Panc1 (cell line): ENCODE data around the gene CLCN7. TPM values are rescaled to one million over a fixed set of nuclear protein-coding genes. Genes with fewer than 3 reads are reported as not detected.

Experiments
- ATAC-seq: fragments of 200-7000 bp; cut with Tn5 transposase; 2 replicates; pipeline ENCODE4 v1.9.1; 2020; ENCODE audit warnings: mild to moderate bottlenecking, moderate library complexity
- BruUV-seq: library from RNA; stranded (reverse); fragments of 400-500 nt; replicated peaks from 2 replicates; lab custom pipeline; 2021; lab: Mats Ljungman, UMichigan
- CTCF ChIA-PET: fragments of 300-600 bp; sonication (Branson Sonifier 250); formaldehyde crosslinking; loops from one replicate; lab custom pipeline; 2022; ENCODE audit warnings: antibody characterized with exemption; lab: Charles Lee
- POLR2A ChIA-PET: fragments of 300-600 bp; sonication (Branson Sonifier 250); formaldehyde crosslinking; loops from one replicate; lab custom pipeline; 2022; ENCODE audit warnings: antibody characterized with exemption; lab: Charles Lee
- DNase-seq: peaks from one replicate; pipeline ENCODE4 v3.0.0-alpha.2; 2010; ENCODE audit warnings: low read depth, low spot score
- H3K27ac ChIP-seq: 2 replicates; pipeline ENCODE4 v1.5.1; 2011; ENCODE audit warnings: mild to moderate bottlenecking, low read length, inconsistent platforms
- H3K27me3 ChIP-seq: fragments of 200-500 bp; sonication (Bioruptor generic); 2 replicates; pipeline ENCODE4 v1.6.0; 2014; ENCODE audit warnings: low read length, inconsistent platforms; ENCODE audit not compliant: control insufficient read depth, insufficient read depth
- H3K36me3 ChIP-seq: fragments of 200-500 bp; sonication (Bioruptor generic); 2 replicates; pipeline ENCODE4 v1.5.1; 2014; ENCODE audit warnings: inconsistent platforms, mild to moderate bottlenecking, low read length, moderate library complexity; ENCODE audit not compliant: control insufficient read depth, insufficient read depth
- H3K4me1 ChIP-seq: 2 replicates; pipeline ENCODE4 v1.5.1; 2011; ENCODE audit warnings: inconsistent platforms, mild to moderate bottlenecking, low read length, moderate library complexity; ENCODE audit not compliant: control insufficient read depth, insufficient read depth
- H3K4me3 ChIP-seq, 2 experiments: 2 replicates each; pipeline ENCODE4 v1.5.1; 2011 to 2012; ENCODE audit warnings: low read depth in 2 of 2, low read length in 2 of 2, mild to moderate bottlenecking in 2 of 2, inconsistent platforms in 1 of 2, moderate library complexity in 1 of 2
- H3K9me3 ChIP-seq: fragments of 200-500 bp; sonication (Bioruptor generic); 2 replicates; pipeline ENCODE4 v1.5.1; 2014; ENCODE audit warnings: low read depth, mild to moderate bottlenecking, inconsistent platforms, low read length, moderate library complexity; ENCODE audit not compliant: control insufficient read depth, insufficient read depth
- CTCF ChIP-seq: fragments of 450-650 bp; IDR thresholded peaks from 2 replicates; pipeline ENCODE4 v1.5.1; 2017; ENCODE audit warnings: mild to moderate bottlenecking
- POLR2AphosphoS5 ChIP-seq: IDR thresholded peaks from 2 replicates; pipeline ENCODE4 v1.6.1; 2012; ENCODE audit warnings: mild to moderate bottlenecking, low read depth, low read length, moderate library complexity
- REST ChIP-seq, 2 experiments: IDR thresholded peaks; 2 replicates each; pipeline ENCODE4 v1.6.1; 2011 to 2012; ENCODE audit warnings: low read depth in 2 of 2, control low read depth in 1 of 2, low read length in 1 of 2, mild to moderate bottlenecking in 1 of 2, moderate library complexity in 1 of 2; ENCODE audit not compliant: insufficient read depth in 1 of 2
- SIN3A ChIP-seq: IDR thresholded peaks from 2 replicates; pipeline ENCODE4 v1.6.1; 2012; ENCODE audit warnings: low read depth, mild to moderate bottlenecking, low read length, moderate library complexity, borderline replicate concordance; ENCODE audit not compliant: insufficient read depth
- TCF7L2 ChIP-seq: IDR thresholded peaks from 2 replicates; pipeline ENCODE4 v1.6.1; 2011; ENCODE audit warnings: mild to moderate bottlenecking, low read depth, low read length, inconsistent platforms
- in situ Hi-C: cut with HindIII; loops from 2 replicates; pipeline ENCODE4 v1.10.0; 2016; ENCODE audit warnings: low sequenced_read_pairs, low pct_unique_long_range_greater_than_20kb
- intact Hi-C: fragments of 100-400 bp; cut with micrococcal nuclease; formaldehyde crosslinking; loops from one replicate; pipeline ENCODE4 v1.10.0; 2022; ENCODE audit not compliant: unreplicated experiment
- total RNA-seq: library from RNA; stranded (reverse); gene quantifications from one replicate; pipeline ENCODE4 v1.2.1, GENCODE V29; 2021; ENCODE audit not compliant: unreplicated experiment

CLCN7 gene
- total RNA-seq, 1 experiment from 2014 or later: 179 TPM

DNA sequence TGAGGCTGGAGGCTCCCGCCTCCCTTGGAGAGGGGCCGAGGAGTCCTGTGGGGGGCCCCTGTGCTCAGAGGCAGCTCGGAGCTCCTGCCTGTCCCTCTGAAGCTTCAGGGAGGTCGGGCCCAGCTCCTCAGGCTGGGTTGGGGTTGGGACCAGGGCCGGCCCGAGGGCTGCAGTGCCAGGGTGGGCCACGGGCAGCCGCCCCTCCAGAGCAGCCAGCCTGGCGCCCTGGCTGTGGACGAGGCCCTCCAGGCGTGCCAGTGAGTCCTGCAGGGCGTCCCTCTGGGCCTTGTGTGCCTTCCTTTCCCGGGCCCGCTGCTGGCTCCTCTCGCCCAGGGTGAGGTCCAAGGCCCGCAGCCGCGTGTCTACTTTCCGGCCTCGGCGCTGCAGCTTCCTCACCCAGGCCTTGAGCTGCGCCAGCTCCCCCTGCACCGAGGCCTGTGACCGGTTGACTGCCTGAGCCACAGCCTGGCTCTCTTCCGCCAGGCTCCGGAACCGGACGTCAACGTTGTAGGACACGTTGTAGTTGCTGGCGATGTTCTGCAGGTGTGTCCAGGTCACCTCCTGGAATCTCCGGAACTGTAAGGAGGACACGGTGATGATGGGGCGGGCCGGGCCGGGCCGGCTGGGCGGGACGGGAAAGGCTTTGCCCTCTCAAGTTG lies 12.7 kb upstream of the CLCN7 start:
- TF ChIP-seq POLR2AphosphoS5 (no peak), SIN3A (no peak), TCF7L2 (no peak), REST (IDR thresholded peaks at IDR 0.05; ENCODE audit: insufficient read depth in 1 of 2, low read depth in 2 of 2, low read length in 1 of 2) (no peak), CTCF (no peak)
- POLR2A ChIA-PET: no interaction called here
- Histone ChIP-seq H3K27me3 (no peaks in the 10 kb centered on the region), H3K36me3 (no peaks in the 10 kb centered on the region), H3K27ac (no peak overlapping the region), H3K4me3 (no peak overlapping the region), H3K9me3 (no peaks in the 10 kb centered on the region), H3K4me1 (peaks cover 2% of the 10 kb centered on the region)
- CTCF ChIA-PET: interaction anchor here (0.7 kb wide), 1 partner anchor 183 kb away, joined by 3 read pairs; no protein-coding TSS in a partner anchor
- BruUV-seq: no TSS peak
- in situ Hi-C loops (no loop called here), intact Hi-C loops (no loop called here)
- ATAC-seq: no peak; the same call in 1 of the 2 replicates
- DNase-seq: no peak

GRCh38 chr16:1486551-1487390 lies 11.9 kb upstream of the CLCN7 start:
- in situ Hi-C loops: no loop called here

More at GRCh38 chr16:1486551-1487390, 11.9 kb upstream of the CLCN7 start:
- H3K4me1 ChIP-seq: no peaks in the 10 kb centered on the region
- intact Hi-C loops: no loop called here
- CTCF ChIA-PET: interaction anchor here (0.7 kb wide), 1 partner anchor 183 kb away, joined by 3 read pairs; no protein-coding TSS in a partner anchor
- H3K27me3 ChIP-seq: no peaks in the 10 kb centered on the region
- TF ChIP-seq CTCF (no peak), TCF7L2 (no peak), REST (IDR thresholded peaks at IDR 0.05; ENCODE audit: insufficient read depth in 1 of 2, low read depth in 2 of 2, low read length in 1 of 2) (no peak), SIN3A (no peak), POLR2AphosphoS5 (no peak)
- POLR2A ChIA-PET: no interaction called here
- H3K36me3 ChIP-seq: no peaks in the 10 kb centered on the region
- H3K4me3 ChIP-seq: no peak overlapping the region
- no peak overlapping the region for H3K27ac ChIP-seq
- ATAC-seq: no peak; the same call in 1 of the 2 replicates
- BruUV-seq: no TSS peak
- H3K9me3 ChIP-seq: no peaks in the 10 kb centered on the region
- no peak for DNase-seq
